ENCODE data around the gene BLOC1S1. TPM values are rescaled to one million over a fixed set of nuclear protein-coding genes. Genes with fewer than 3 reads are reported as not detected.
A peak's percentile ranks its signal among the peaks of the same experiment; 100 is the strongest.

BLOC1S1 gene
- total and polyA plus RNA-seq, 8 donors: 12.8 to 451 (median 239) TPM

- Histone ChIP-seq H3K27ac (peak overlapping the region; percentile 69 to 100 (median 97)), H3K9me3 (no peaks in the 10 kb centered on the region), H3K27me3 (no peaks in the 10 kb centered on the region), H3K36me3 (peaks cover 19 to 47% (median 28%) of the 10 kb centered on the region in 4 donors), H3K4me3 (peak overlapping the region in 1 of 4 donors; percentile 20), H3K4me1 (peaks cover 83 to 94% (median 92%) of the 10 kb centered on the region in 4 donors)
- peak; percentile 84 to 85 for DNase-seq
- TF ChIP-seq POLR2A (IDR thresholded peaks at IDR 0.05) (no peak), CTCF (IDR thresholded peaks at IDR 0.05) (peak in 4 of 7 experiments; percentile 45 to 74 (median 56)), EP300 (IDR thresholded peaks at IDR 0.05) (no peak), POLR2AphosphoS5 (IDR thresholded peaks at IDR 0.05) (peak in 2 of 3 donors; percentile 41 to 88)
- 6 to 29% (median 16%) methylated on average over 4 to 9 of the region's 9 CpGs for WGBS, 5 donors
- intact Hi-C loops (cut with DNase I; ENCODE audit: low total_unique reads): no loop called here
These were observed 5.1 kb downstream of the BLOC1S1 start for GRCh38 chr12:55720894-55721444.

GRCh38 chr12:55721601-55722213 is 5.9 kb downstream of the BLOC1S1 start:
- DNase-seq: no peak

GRCh38 chr12:55722948-55723347 is 7.1 kb downstream of the BLOC1S1 start:
- no peak for DNase-seq
- no peak for TF ChIP-seq POLR2AphosphoS5 (IDR thresholded peaks at IDR 0.05)
- TF ChIP-seq EP300 (IDR thresholded peaks at IDR 0.05): no peak
- TF ChIP-seq POLR2A (IDR thresholded peaks at IDR 0.05): no peak
- no peak for TF ChIP-seq CTCF (IDR thresholded peaks at IDR 0.05)
- WGBS, 5 donors: 83 to 87% (median 85%) methylated on average over 5 to 8 of the region's 8 CpGs
- Histone ChIP-seq H3K9me3 (no peaks in the 10 kb centered on the region), H3K27me3 (no peaks in the 10 kb centered on the region), H3K4me3 (no peak overlapping the region), H3K27ac (peak overlapping the region in 4 of 5 donors; percentile 52 to 100 (median 93)), H3K36me3 (peaks cover 31 to 60% (median 40%) of the 10 kb centered on the region in 4 donors), H3K4me1 (peaks cover 88 to 98% (median 93%) of the 10 kb centered on the region in 4 donors)
- intact Hi-C loops (cut with DNase I; ENCODE audit: low total_unique reads): no loop called here

More at GRCh38 chr12:55721601-55722213, 5.9 kb downstream of the BLOC1S1 start:
- Histone ChIP-seq H3K27me3 (no peaks in the 10 kb centered on the region), H3K4me1 (peaks cover 89 to 98% (median 94%) of the 10 kb centered on the region in 4 donors), H3K4me3 (peak overlapping the region in 1 of 4 donors; percentile 20), H3K36me3 (peaks cover 26 to 54% (median 35%) of the 10 kb centered on the region in 4 donors), H3K27ac (peak overlapping the region; percentile 69 to 100 (median 97)), H3K9me3 (no peaks in the 10 kb centered on the region)
- TF ChIP-seq POLR2A (IDR thresholded peaks at IDR 0.05) (no peak), EP300 (IDR thresholded peaks at IDR 0.05) (no peak), CTCF (IDR thresholded peaks at IDR 0.05) (no peak), POLR2AphosphoS5 (IDR thresholded peaks at IDR 0.05) (no peak)
- 42 to 74% (median 54%) methylated on average over 8 to 14 of the region's 14 CpGs for WGBS, 5 donors
- intact Hi-C loops (cut with DNase I; ENCODE audit: low total_unique reads): no loop called here

GRCh38 chr12:55723516-55724225 is 7.8 kb downstream of the BLOC1S1 start:
- peaks cover 31 to 60% (median 40%) of the 10 kb centered on the region in 4 donors for H3K36me3 ChIP-seq
- 19 to 55% (median 26%) methylated on average over 10 of the region's 10 CpGs for WGBS, 5 donors
- no peaks in the 10 kb centered on the region for H3K9me3 ChIP-seq
- H3K4me1 ChIP-seq: peaks cover 81 to 91% (median 87%) of the 10 kb centered on the region in 4 donors
- TF ChIP-seq POLR2AphosphoS5 (IDR thresholded peaks at IDR 0.05): peak in 1 of 3 donors; percentile 2
- no peak for TF ChIP-seq EP300 (IDR thresholded peaks at IDR 0.05)
- H3K27me3 ChIP-seq: no peaks in the 10 kb centered on the region
- H3K27ac ChIP-seq: peak overlapping the region; percentile 14 to 100 (median 89)
- H3K4me3 ChIP-seq: no peak overlapping the region
- no peak for DNase-seq
- intact Hi-C loops (cut with DNase I; ENCODE audit: low total_unique reads): no loop called here
